ENCODE data around the gene DENND6A.
"Not testable (repeated sequence)": the region's sequence is repeated elsewhere in the genome, so short reads cannot be mapped to it uniquely, and the experiment has no call there.

DENND6A gene

GRCh38 chr3:57624801-57625200 lies 68.1 kb downstream of the DENND6A start:
- H3K36me3 ChIP-seq (ENCODE audit: insufficient read depth, low read depth, low read length): peaks cover 42% of the 10 kb centered on the region
- no peaks in the 10 kb centered on the region for H3K9me3 ChIP-seq (ENCODE audit: insufficient read depth, low read depth, low read length)
- no peaks in the 10 kb centered on the region for H3K27me3 ChIP-seq (ENCODE audit: insufficient read depth, low read length)
- no peak overlapping the region for H3K4me3 ChIP-seq (ENCODE audit: low read length)
- H3K9ac ChIP-seq (ENCODE audit: low read depth, low read length): no peak overlapping the region
- H3K4me1 ChIP-seq (ENCODE audit: insufficient read depth, low read length): no peaks in the 10 kb centered on the region
- no peak overlapping the region for H3K27ac ChIP-seq (ENCODE audit: low read length)

GRCh38 chr3:57622362-57622761 lies 70.5 kb downstream of the DENND6A start:
- Histone ChIP-seq H3K4me3 (ENCODE audit: low read length) (no peak overlapping the region), H3K36me3 (ENCODE audit: insufficient read depth, low read depth, low read length) (peaks cover 21% of the 10 kb centered on the region; the same call in 1 of the 2 replicates), H3K27ac (ENCODE audit: low read length) (no peak overlapping the region), H3K27me3 (ENCODE audit: insufficient read depth, low read length) (no peaks in the 10 kb centered on the region), H3K9me3 (ENCODE audit: insufficient read depth, low read depth, low read length) (no peaks in the 10 kb centered on the region), H3K9ac (ENCODE audit: low read depth, low read length) (no peak overlapping the region), H3K4me1 (ENCODE audit: insufficient read depth, low read length) (no peaks in the 10 kb centered on the region)

DNA sequence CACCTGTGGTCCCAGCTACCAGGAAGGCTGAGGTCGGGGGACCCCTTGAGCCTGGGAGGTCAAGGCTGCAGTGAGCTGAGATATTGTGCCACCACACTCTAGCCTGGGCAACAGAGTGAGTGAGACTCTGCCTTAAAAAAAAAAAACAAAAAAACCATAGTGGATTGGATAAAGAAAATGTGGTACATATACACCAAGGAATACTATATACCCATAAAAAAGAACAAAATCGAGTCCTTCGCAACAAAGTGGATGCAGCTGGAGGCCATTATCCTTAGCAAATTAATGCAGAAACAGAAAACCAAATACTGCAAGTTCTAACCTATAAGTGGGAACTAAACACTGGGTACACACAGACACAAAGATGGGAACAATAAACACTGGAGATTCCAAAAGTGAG lies 75.1 kb downstream of the DENND6A start:
- Histone ChIP-seq H3K9me3 (ENCODE audit: insufficient read depth, low read depth, low read length) (no peaks in the 10 kb centered on the region), H3K27ac (ENCODE audit: low read length) (no peak overlapping the region), H3K4me1 (ENCODE audit: insufficient read depth, low read length) (no peaks in the 10 kb centered on the region), H3K9ac (ENCODE audit: low read depth, low read length) (no peak overlapping the region), H3K27me3 (ENCODE audit: insufficient read depth, low read length) (no peaks in the 10 kb centered on the region), H3K36me3 (ENCODE audit: insufficient read depth, low read depth, low read length) (no peaks in the 10 kb centered on the region), H3K4me3 (ENCODE audit: low read length) (no peak overlapping the region)

- no peak overlapping the region for H3K4me3 ChIP-seq (ENCODE audit: low read length)
- H3K9me3 ChIP-seq (ENCODE audit: insufficient read depth, low read depth, low read length): no peaks in the 10 kb centered on the region
Observed at GRCh38 chr3:57616233-57616632, 76.6 kb downstream of the DENND6A start.

DNA sequence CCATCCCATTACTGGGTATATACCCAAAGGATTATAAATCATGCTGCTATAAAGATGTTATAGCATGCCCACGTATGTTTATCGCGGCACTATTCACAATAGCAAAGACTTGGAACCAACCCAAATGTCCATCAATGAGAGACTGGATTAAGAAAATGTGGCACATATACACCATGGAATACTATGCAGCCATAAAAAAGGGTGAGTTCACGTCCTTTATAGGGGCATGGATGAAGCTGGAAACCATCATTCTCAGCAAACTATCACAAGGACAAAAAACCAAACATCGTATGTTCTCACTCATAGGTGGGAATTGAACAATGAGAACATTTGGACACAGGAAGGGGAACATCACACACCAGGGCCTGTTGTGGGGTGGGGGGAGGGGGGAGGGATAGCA lies 81.0 kb downstream of the DENND6A start:
- not testable (repeated sequence) for H3K27me3 ChIP-seq (ENCODE audit: insufficient read depth, low read length); H3K27ac ChIP-seq (ENCODE audit: low read length); H3K4me1 ChIP-seq (ENCODE audit: insufficient read depth, low read length); H3K9me3 ChIP-seq (ENCODE audit: insufficient read depth, low read depth, low read length); H3K4me3 ChIP-seq (ENCODE audit: low read length); H3K36me3 ChIP-seq (ENCODE audit: insufficient read depth, low read depth, low read length); H3K9ac ChIP-seq (ENCODE audit: low read depth, low read length)

More at GRCh38 chr3:57616233-57616632, 76.6 kb downstream of the DENND6A start:
- H3K4me1 ChIP-seq (ENCODE audit: insufficient read depth, low read length): no peaks in the 10 kb centered on the region
- H3K27me3 ChIP-seq (ENCODE audit: insufficient read depth, low read length): no peaks in the 10 kb centered on the region
- no peak overlapping the region for H3K27ac ChIP-seq (ENCODE audit: low read length)
- H3K36me3 ChIP-seq (ENCODE audit: insufficient read depth, low read depth, low read length): no peaks in the 10 kb centered on the region
- no peak overlapping the region for H3K9ac ChIP-seq (ENCODE audit: low read depth, low read length)

DNA sequence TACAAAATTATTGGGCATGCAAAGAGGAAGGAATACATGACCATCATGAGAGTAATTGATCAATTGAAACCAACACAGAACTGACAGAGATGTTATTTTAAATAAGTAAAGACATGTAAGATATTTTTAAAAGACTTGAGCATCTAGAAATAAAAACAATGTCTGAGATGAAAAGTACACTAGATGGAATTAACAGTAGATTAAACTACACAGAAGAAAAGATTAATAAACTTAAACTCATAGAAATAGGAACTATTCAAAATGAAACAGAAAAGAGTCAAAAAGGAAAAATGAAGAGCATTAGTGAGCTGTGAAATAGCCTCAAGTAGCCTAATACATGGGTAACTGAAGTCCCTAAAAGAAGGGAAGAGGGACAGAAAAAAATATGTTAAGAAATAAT lies 87.2 kb downstream of the DENND6A start:
- no peaks in the 10 kb centered on the region for H3K4me1 ChIP-seq (ENCODE audit: insufficient read depth, low read length)
- H3K36me3 ChIP-seq (ENCODE audit: insufficient read depth, low read depth, low read length): no peaks in the 10 kb centered on the region
- H3K9ac ChIP-seq (ENCODE audit: low read depth, low read length): no peak overlapping the region
- peaks cover 10% of the 10 kb centered on the region for H3K9me3 ChIP-seq (ENCODE audit: insufficient read depth, low read depth, low read length)
- no peak overlapping the region for H3K4me3 ChIP-seq (ENCODE audit: low read length)
- no peaks in the 10 kb centered on the region for H3K27me3 ChIP-seq (ENCODE audit: insufficient read depth, low read length)
- H3K27ac ChIP-seq (ENCODE audit: low read length): no peak overlapping the region

GRCh38 chr3:57604971-57605370 lies 87.9 kb downstream of the DENND6A start:
- Histone ChIP-seq H3K36me3 (ENCODE audit: insufficient read depth, low read depth, low read length) (no peaks in the 10 kb centered on the region), H3K27me3 (ENCODE audit: insufficient read depth, low read length) (no peaks in the 10 kb centered on the region), H3K9me3 (ENCODE audit: insufficient read depth, low read depth, low read length) (peaks cover 10% of the 10 kb centered on the region), H3K4me1 (ENCODE audit: insufficient read depth, low read length) (no peaks in the 10 kb centered on the region), H3K27ac (ENCODE audit: low read length) (no peak overlapping the region), H3K4me3 (ENCODE audit: low read length) (no peak overlapping the region), H3K9ac (ENCODE audit: low read depth, low read length) (no peak overlapping the region)

- Histone ChIP-seq H3K27ac (ENCODE audit: low read length) (no peak overlapping the region), H3K27me3 (ENCODE audit: insufficient read depth, low read length) (no peaks in the 10 kb centered on the region), H3K4me1 (ENCODE audit: insufficient read depth, low read length) (peaks cover 9% of the 10 kb centered on the region), H3K9ac (ENCODE audit: low read depth, low read length) (no peak overlapping the region), H3K4me3 (ENCODE audit: low read length) (no peak overlapping the region), H3K9me3 (ENCODE audit: insufficient read depth, low read depth, low read length) (no peaks in the 10 kb centered on the region), H3K36me3 (ENCODE audit: insufficient read depth, low read depth, low read length) (peaks cover 1% of the 10 kb centered on the region; the same call in 1 of the 2 replicates)
Observed at GRCh38 chr3:57600195-57600594, 92.7 kb downstream of the DENND6A start.

DNA sequence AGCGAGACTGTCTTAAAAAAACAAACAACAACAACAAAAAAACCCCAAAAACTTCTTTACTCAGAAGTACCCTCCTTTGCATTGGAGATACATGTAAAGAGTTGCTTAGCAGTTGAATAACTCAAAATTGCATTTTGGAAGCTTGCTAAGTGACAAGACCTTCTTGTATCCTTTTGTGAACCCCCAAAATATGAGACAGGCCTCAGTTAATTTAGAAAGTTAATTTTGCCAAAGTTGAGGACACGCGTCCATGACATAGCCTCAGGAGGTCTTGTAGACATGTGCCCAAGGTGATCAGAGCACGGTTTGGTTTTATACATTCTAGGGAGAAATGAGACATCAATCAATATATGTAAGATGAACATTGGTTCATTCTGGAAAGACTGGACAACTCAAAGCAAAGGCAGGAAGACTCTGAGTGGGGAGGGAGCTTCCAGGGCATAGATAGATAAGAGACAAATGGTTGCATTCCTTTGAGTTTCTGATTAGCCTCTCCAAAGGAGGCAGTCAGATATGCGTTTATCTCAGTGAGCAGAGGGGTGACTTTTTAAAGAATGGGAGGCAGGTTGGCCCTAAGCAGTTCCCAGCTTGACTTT lies 94.0 kb downstream of the DENND6A start:
- Histone ChIP-seq H3K36me3 (ENCODE audit: insufficient read depth, low read depth, low read length) (peaks cover 12% of the 10 kb centered on the region), H3K9ac (ENCODE audit: low read depth, low read length) (peak overlapping the region; percentile 89), H3K4me1 (ENCODE audit: insufficient read depth, low read length) (peaks cover 15% of the 10 kb centered on the region), H3K4me3 (ENCODE audit: low read length) (peak overlapping the region; percentile 85), H3K27ac (ENCODE audit: low read length) (no peak overlapping the region), H3K27me3 (ENCODE audit: insufficient read depth, low read length) (no peaks in the 10 kb centered on the region), H3K9me3 (ENCODE audit: insufficient read depth, low read depth, low read length) (no peaks in the 10 kb centered on the region)

- peak within 1 kb of the TSS; percentile 99 for H3K27ac ChIP-seq (ENCODE audit: low read length)
- H3K27me3 ChIP-seq (ENCODE audit: insufficient read depth, low read length): no peaks in the 10 kb centered on the region
- no peaks in the 10 kb centered on the region for H3K9me3 ChIP-seq (ENCODE audit: insufficient read depth, low read depth, low read length)
- H3K36me3 ChIP-seq (ENCODE audit: insufficient read depth, low read depth, low read length): peaks cover 21% of the 10 kb centered on the region
- H3K4me1 ChIP-seq (ENCODE audit: insufficient read depth, low read length): peaks cover 15% of the 10 kb centered on the region
- peak within 1 kb of the TSS; percentile 100 for H3K9ac ChIP-seq (ENCODE audit: low read depth, low read length)
- peak within 1 kb of the TSS; percentile 100 for H3K4me3 ChIP-seq (ENCODE audit: low read length)
Observed at GRCh38 chr3:57597127-57597923, 95.6 kb downstream of the DENND6A start, which contains the start of gene ARF4. Gene ARF4, minus strand, starts transcription at chr3:57597344. Its CDS starts 204 bp downstream, at chr3:57597140.

GRCh38 chr3:57596495-57597126 lies 96.3 kb downstream of the DENND6A start:
- H3K4me3 ChIP-seq (ENCODE audit: low read length): peak overlapping the region; percentile 100

More at GRCh38 chr3:57596495-57597126, 96.3 kb downstream of the DENND6A start:
- peak overlapping the region; percentile 100 for H3K9ac ChIP-seq (ENCODE audit: low read depth, low read length)
- H3K27me3 ChIP-seq (ENCODE audit: insufficient read depth, low read length): no peaks in the 10 kb centered on the region
- H3K36me3 ChIP-seq (ENCODE audit: insufficient read depth, low read depth, low read length): peaks cover 21% of the 10 kb centered on the region
- H3K9me3 ChIP-seq (ENCODE audit: insufficient read depth, low read depth, low read length): no peaks in the 10 kb centered on the region
- peak overlapping the region; percentile 99 for H3K27ac ChIP-seq (ENCODE audit: low read length)
- peaks cover 15% of the 10 kb centered on the region for H3K4me1 ChIP-seq (ENCODE audit: insufficient read depth, low read length)
